Mesendoderm (in vitro differentiated cells): ENCODE results near the gene SLC2A6.

Experiments
- DNase-seq: peaks from one replicate; pipeline ENCODE4 v3.0.0; 2013
- H2AK5ac ChIP-seq: 2 replicates; pipeline ENCODE4 v1.6.1; 2013; ENCODE audit warnings: low read length, inconsistent platforms
- H2BK120ac ChIP-seq: 2 replicates; pipeline ENCODE4 v1.6.1; 2013; ENCODE audit warnings: low read depth, mild to moderate bottlenecking, low read length, moderate library complexity, mixed read lengths
- H2BK15ac ChIP-seq: replicated peaks from 2 replicates; pipeline ENCODE4 v1.6.1; 2013; ENCODE audit warnings: low read depth, mild to moderate bottlenecking, moderate library complexity
- H2BK5ac ChIP-seq: 2 replicates; pipeline ENCODE4 v1.6.1; 2013; ENCODE audit warnings: low read length, inconsistent platforms
- H3K18ac ChIP-seq: 2 replicates; pipeline ENCODE4 v1.6.1; 2013; ENCODE audit warnings: mild to moderate bottlenecking, low read length, mixed read lengths
- H3K23ac ChIP-seq: one replicate; pipeline ENCODE4 v1.6.1; 2013; ENCODE audit warnings: low read length
- H3K27ac ChIP-seq: 2 replicates; pipeline ENCODE4 v1.5.1; 2013; ENCODE audit warnings: low read depth, mild to moderate bottlenecking, inconsistent platforms, low read length, moderate library complexity
- H3K27me3 ChIP-seq: 2 replicates; pipeline ENCODE4 v1.6.1; 2013; ENCODE audit warnings: low read length, control low read depth, mild to moderate bottlenecking, inconsistent platforms; ENCODE audit not compliant: insufficient read depth, poor library complexity
- H3K36me3 ChIP-seq: 2 replicates; pipeline ENCODE4 v1.6.1; 2013; ENCODE audit warnings: low read length, inconsistent platforms; ENCODE audit not compliant: control insufficient read depth, insufficient read depth
- H3K4ac ChIP-seq: one replicate; pipeline ENCODE4 v1.6.1; 2013; ENCODE audit warnings: low read depth, mild to moderate bottlenecking, low read length, moderate library complexity
- H3K4me1 ChIP-seq: 2 replicates; pipeline ENCODE4 v1.6.1; 2013; ENCODE audit warnings: low read depth, low read length, inconsistent platforms; ENCODE audit not compliant: control insufficient read depth
- H3K4me2 ChIP-seq: 2 replicates; pipeline ENCODE4 v1.6.1; 2013; ENCODE audit warnings: low read length
- H3K4me3 ChIP-seq: 2 replicates; pipeline ENCODE4 v1.5.1; 2013; ENCODE audit warnings: mild to moderate bottlenecking, low read length
- H3K56ac ChIP-seq: one replicate; pipeline ENCODE4 v1.6.1; 2013; ENCODE audit warnings: low read length
- H3K79me1 ChIP-seq: 2 replicates; pipeline ENCODE4 v1.6.1; 2013; ENCODE audit warnings: low read length, inconsistent platforms
- H3K79me2 ChIP-seq: 2 replicates; pipeline ENCODE4 v1.6.1; 2013; ENCODE audit warnings: mild to moderate bottlenecking, low read length; ENCODE audit not compliant: control insufficient read depth, insufficient read depth
- H3K9ac ChIP-seq: 2 replicates; pipeline ENCODE4 v1.6.1; 2013; ENCODE audit warnings: low read length, inconsistent platforms
- H4K5ac ChIP-seq: one replicate; pipeline ENCODE4 v1.6.1; 2013; ENCODE audit warnings: low read length
- H4K8ac ChIP-seq: one replicate; pipeline ENCODE4 v1.6.1; 2013; ENCODE audit warnings: low read depth, mild to moderate bottlenecking, control low read depth, low read length, moderate library complexity
- WGBS: extraction: QIAGEN DNeasy Blood & Tissue Kit; methylation state at CpG from one replicate; pipeline ENCODE4 v1.1.7; 2013; ENCODE audit warnings: low lambda C conversion rate, missing lambda C conversion rate; ENCODE audit not compliant: insufficient coverage; ENCODE audit errors: extremely low coverage; 5-methylcytosine and 5-hydroxymethylcytosine counted together

Gene SLC2A6

GRCh38 chr9:133502112-133502511 is 23.2 kb upstream of the SLC2A6 start:
- Histone ChIP-seq H2BK5ac (no peak overlapping the region), H2BK15ac (no peak overlapping the region), H3K79me1 (no peaks in the 10 kb centered on the region), H2AK5ac (no peak overlapping the region), H3K4me2 (no peak overlapping the region), H3K4me3 (no peak overlapping the region), H3K18ac (no peak overlapping the region), H3K23ac (no peak overlapping the region), H3K36me3 (no peaks in the 10 kb centered on the region), H3K4me1 (no peaks in the 10 kb centered on the region), H3K27ac (no peak overlapping the region), H3K56ac (no peak overlapping the region), H3K79me2 (no peaks in the 10 kb centered on the region), H4K8ac (no peak overlapping the region), H4K5ac (no peak overlapping the region), H3K4ac (no peak overlapping the region), H2BK120ac (no peak overlapping the region), H3K27me3 (no peaks in the 10 kb centered on the region), H3K9ac (no peak overlapping the region)
- WGBS, result no CpG with 5 or more reads among the region's 1 CpG
- no peak for DNase-seq

GRCh38 chr9:133499892-133500270 is 21.0 kb upstream of the SLC2A6 start:
- H3K56ac ChIP-seq, result no peak overlapping the region
- no peaks in the 10 kb centered on the region for H3K79me2 ChIP-seq
- WGBS, result no CpG with 5 or more reads among the region's 12 CpGs
- no peak for DNase-seq
- H4K5ac ChIP-seq, result no peak overlapping the region
- no peak overlapping the region for H3K27ac ChIP-seq
- no peak overlapping the region for H2BK120ac ChIP-seq
- H2BK15ac ChIP-seq, result no peak overlapping the region
- no peak overlapping the region for H3K4ac ChIP-seq
- no peak overlapping the region for H3K18ac ChIP-seq
- H3K79me1 ChIP-seq, result no peaks in the 10 kb centered on the region
- no peak overlapping the region for H3K4me2 ChIP-seq
- H4K8ac ChIP-seq, result no peak overlapping the region
- no peak overlapping the region for H2AK5ac ChIP-seq
- no peaks in the 10 kb centered on the region for H3K27me3 ChIP-seq
- no peak overlapping the region for H3K23ac ChIP-seq
- H3K4me3 ChIP-seq, result no peak overlapping the region
- H3K36me3 ChIP-seq, result no peaks in the 10 kb centered on the region
- H3K9ac ChIP-seq, result no peak overlapping the region
- H3K4me1 ChIP-seq, result no peaks in the 10 kb centered on the region
- H2BK5ac ChIP-seq, result no peak overlapping the region

GRCh38 chr9:133499132-133499891 is 20.4 kb upstream of the SLC2A6 start:
- no CpG with 5 or more reads among the region's 19 CpGs for WGBS
- H3K18ac ChIP-seq, result no peak overlapping the region
- H2BK15ac ChIP-seq, result no peak overlapping the region
- no peaks in the 10 kb centered on the region for H3K27me3 ChIP-seq
- no peak for DNase-seq
- H4K8ac ChIP-seq, result no peak overlapping the region
- H3K27ac ChIP-seq, result no peak overlapping the region
- H2BK5ac ChIP-seq, result no peak overlapping the region
- no peak overlapping the region for H3K9ac ChIP-seq
- no peak overlapping the region for H2BK120ac ChIP-seq
- no peak overlapping the region for H3K4me3 ChIP-seq
- no peaks in the 10 kb centered on the region for H3K36me3 ChIP-seq
- no peaks in the 10 kb centered on the region for H3K4me1 ChIP-seq
- no peaks in the 10 kb centered on the region for H3K79me1 ChIP-seq
- H3K79me2 ChIP-seq, result no peaks in the 10 kb centered on the region
- no peak overlapping the region for H2AK5ac ChIP-seq
- no peak overlapping the region for H3K56ac ChIP-seq
- no peak overlapping the region for H3K23ac ChIP-seq
- H3K4me2 ChIP-seq, result no peak overlapping the region
- no peak overlapping the region for H4K5ac ChIP-seq
- H3K4ac ChIP-seq, result no peak overlapping the region

- H3K27ac ChIP-seq, result no peak overlapping the region
- no peak overlapping the region for H2AK5ac ChIP-seq
- no peak overlapping the region for H3K18ac ChIP-seq
- no peaks in the 10 kb centered on the region for H3K79me1 ChIP-seq
- no CpG with 5 or more reads among the region's 35 CpGs for WGBS
- H3K27me3 ChIP-seq, result no peaks in the 10 kb centered on the region
- no peak overlapping the region for H2BK120ac ChIP-seq
- H3K36me3 ChIP-seq, result no peaks in the 10 kb centered on the region
- DNase-seq, result no peak
- H3K79me2 ChIP-seq, result no peaks in the 10 kb centered on the region
- no peak overlapping the region for H3K4ac ChIP-seq
- no peaks in the 10 kb centered on the region for H3K4me1 ChIP-seq
- H3K56ac ChIP-seq, result no peak overlapping the region
- no peak overlapping the region for H4K8ac ChIP-seq
- H2BK5ac ChIP-seq, result no peak overlapping the region
- H3K23ac ChIP-seq, result no peak overlapping the region
- no peak overlapping the region for H3K4me3 ChIP-seq
- H2BK15ac ChIP-seq, result no peak overlapping the region
- no peak overlapping the region for H4K5ac ChIP-seq
- H3K4me2 ChIP-seq, result no peak overlapping the region
- H3K9ac ChIP-seq, result no peak overlapping the region
These were observed 18.3 kb upstream of the SLC2A6 start for GRCh38 chr9:133496861-133497842.

GRCh38 chr9:133495327-133496293 is 16.7 kb upstream of the SLC2A6 start:
- WGBS, result no CpG with 5 or more reads among the region's 24 CpGs
- Histone ChIP-seq H3K27ac (no peak overlapping the region), H3K18ac (no peak overlapping the region), H3K27me3 (no peaks in the 10 kb centered on the region), H3K4me3 (no peak overlapping the region), H4K8ac (no peak overlapping the region), H4K5ac (no peak overlapping the region), H2BK5ac (no peak overlapping the region), H3K9ac (no peak overlapping the region), H3K4me1 (no peaks in the 10 kb centered on the region), H3K56ac (no peak overlapping the region), H3K79me1 (no peaks in the 10 kb centered on the region), H3K79me2 (no peaks in the 10 kb centered on the region), H2BK15ac (no peak overlapping the region), H3K23ac (no peak overlapping the region), H3K4ac (no peak overlapping the region), H3K36me3 (no peaks in the 10 kb centered on the region), H3K4me2 (no peak overlapping the region), H2BK120ac (no peak overlapping the region), H2AK5ac (no peak overlapping the region)
- no peak for DNase-seq
